ENCODE results near the gene POU2F1.
"Not testable (repeated sequence)": the region's sequence is repeated elsewhere in the genome, so short reads cannot be mapped to it uniquely, and the experiment has no call there.

POU2F1 gene

DNA sequence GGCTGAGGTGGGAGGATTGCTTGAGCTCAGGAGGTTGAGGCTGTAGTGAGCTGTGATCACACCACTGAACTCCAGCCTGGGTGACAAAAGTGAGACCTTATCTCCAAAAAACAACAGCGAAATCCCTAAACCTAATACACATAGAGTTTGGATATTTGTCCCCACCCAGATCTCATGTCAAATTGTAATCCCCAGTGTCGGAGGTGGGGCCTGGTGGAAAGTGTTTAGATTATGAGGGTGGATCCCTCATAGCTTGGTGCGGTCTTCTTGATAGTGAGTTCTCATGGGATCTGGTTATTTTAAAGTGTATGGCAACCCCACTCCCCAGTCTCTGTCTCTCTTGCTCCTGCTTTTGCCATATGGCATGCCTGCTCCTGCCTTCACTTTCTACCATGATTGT lies 94.0 kb downstream of the POU2F1 start:
- no peak overlapping the region for H3K4me3 ChIP-seq (ENCODE audit: low read depth, low read length)
- TF ChIP-seq, protein P1, sequence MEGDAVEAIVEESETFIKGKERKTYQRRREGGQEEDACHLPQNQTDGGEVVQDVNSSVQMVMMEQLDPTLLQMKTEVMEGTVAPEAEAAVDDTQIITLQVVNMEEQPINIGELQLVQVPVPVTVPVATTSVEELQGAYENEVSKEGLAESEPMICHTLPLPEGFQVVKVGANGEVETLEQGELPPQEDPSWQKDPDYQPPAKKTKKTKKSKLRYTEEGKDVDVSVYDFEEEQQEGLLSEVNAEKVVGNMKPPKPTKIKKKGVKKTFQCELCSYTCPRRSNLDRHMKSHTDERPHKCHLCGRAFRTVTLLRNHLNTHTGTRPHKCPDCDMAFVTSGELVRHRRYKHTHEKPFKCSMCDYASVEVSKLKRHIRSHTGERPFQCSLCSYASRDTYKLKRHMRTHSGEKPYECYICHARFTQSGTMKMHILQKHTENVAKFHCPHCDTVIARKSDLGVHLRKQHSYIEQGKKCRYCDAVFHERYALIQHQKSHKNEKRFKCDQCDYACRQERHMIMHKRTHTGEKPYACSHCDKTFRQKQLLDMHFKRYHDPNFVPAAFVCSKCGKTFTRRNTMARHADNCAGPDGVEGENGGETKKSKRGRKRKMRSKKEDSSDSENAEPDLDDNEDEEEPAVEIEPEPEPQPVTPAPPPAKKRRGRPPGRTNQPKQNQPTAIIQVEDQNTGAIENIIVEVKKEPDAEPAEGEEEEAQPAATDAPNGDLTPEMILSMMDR (IDR thresholded peaks at IDR 0.05; ENCODE audit: low read depth, low read length): no peak
- DNase-seq (ENCODE audit: low read depth, low spot score): no peak
- in situ Hi-C loops (cut with HindIII; ENCODE audit: low sequenced_read_pairs): no loop called here

DNA sequence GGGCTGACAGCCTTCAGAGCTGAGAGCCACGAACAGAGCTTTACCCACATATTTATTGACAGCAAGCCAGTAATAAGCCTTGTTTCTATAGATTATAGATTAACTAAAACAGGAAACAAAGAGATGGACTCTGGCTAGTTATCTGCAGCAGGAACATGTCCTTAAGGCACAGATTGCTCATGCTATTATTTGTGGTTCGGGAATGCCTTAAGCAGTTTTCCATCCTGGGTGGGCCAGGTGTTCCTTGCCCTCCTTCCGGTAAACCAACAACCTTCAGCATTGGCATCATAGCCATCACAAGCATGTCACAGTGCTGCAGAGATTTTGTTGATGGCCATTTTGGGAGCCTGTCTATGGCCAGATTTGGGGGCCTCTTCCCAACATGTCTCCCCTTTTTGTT lies 96.8 kb downstream of the POU2F1 start:
- in situ Hi-C loops (cut with HindIII; ENCODE audit: low sequenced_read_pairs): no loop called here
- TF ChIP-seq, protein P1 (IDR thresholded peaks at IDR 0.05; ENCODE audit: low read depth, low read length): no peak
- no peak overlapping the region for H3K4me3 ChIP-seq (ENCODE audit: low read depth, low read length)
- DNase-seq (ENCODE audit: low read depth, low spot score): no peak

DNA sequence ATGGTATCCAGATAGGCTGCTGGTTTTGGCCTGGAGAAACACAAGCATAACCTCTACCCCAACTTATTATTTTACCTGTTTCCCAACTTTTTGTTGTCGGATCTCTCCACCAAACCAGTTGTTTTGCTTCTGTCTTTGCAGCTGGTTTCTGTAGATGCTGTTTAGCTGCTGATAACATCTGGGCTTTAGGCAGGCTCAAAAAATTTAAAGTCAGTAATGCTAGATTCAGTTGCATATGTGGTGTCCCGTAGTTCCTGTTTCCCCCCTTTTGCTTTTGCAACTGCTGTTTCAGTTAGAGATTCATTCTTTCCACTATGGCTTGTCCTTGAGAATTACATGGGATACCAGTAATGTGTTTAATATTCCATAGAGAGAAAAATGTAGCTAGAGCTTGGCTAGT lies 98.5 kb downstream of the POU2F1 start:
- DNase-seq (ENCODE audit: low read depth, low spot score); H3K4me3 ChIP-seq (ENCODE audit: low read depth, low read length); in situ Hi-C loops (cut with HindIII; ENCODE audit: low sequenced_read_pairs): not testable (repeated sequence)

- DNase-seq (ENCODE audit: low read depth, low spot score): no peak
- no peak overlapping the region for H3K4me3 ChIP-seq (ENCODE audit: low read depth, low read length)
- in situ Hi-C loops (cut with HindIII; ENCODE audit: low sequenced_read_pairs): no loop called here
- TF ChIP-seq, protein P1 (IDR thresholded peaks at IDR 0.05; ENCODE audit: low read depth, low read length): no peak
Observed at GRCh38 chr1:167322483-167322882, 101.8 kb downstream of the POU2F1 start.

DNA sequence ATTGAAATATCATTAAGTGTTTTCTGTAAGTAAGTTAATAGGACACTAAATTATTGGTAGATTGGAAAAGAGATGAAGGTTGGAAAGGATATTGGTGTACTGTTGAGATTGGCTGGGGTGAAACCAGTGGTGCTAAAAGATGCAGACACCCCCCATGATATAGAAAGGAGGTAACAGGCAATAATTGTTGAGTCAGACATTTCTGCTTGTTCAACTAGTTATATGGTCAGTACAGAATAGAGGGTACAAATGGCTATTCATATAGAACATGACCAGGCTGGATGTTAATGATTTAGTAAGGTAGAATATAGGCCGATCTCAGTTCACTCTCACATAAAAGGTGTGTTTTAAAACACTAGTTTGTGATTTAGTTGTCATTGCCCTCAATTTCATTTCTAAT lies 104.5 kb downstream of the POU2F1 start:
- in situ Hi-C loops (cut with HindIII; ENCODE audit: low sequenced_read_pairs): no loop called here
- DNase-seq (ENCODE audit: low read depth, low spot score): no peak
- TF ChIP-seq, protein P1 (IDR thresholded peaks at IDR 0.05; ENCODE audit: low read depth, low read length): no peak
- no peak overlapping the region for H3K4me3 ChIP-seq (ENCODE audit: low read depth, low read length)

GRCh38 chr1:167328306-167328815 lies 107.7 kb downstream of the POU2F1 start:
- H3K4me3 ChIP-seq (ENCODE audit: low read depth, low read length): no peak overlapping the region
- in situ Hi-C loops (cut with HindIII; ENCODE audit: low sequenced_read_pairs): no loop called here
- DNase-seq (ENCODE audit: low read depth, low spot score): no peak
- TF ChIP-seq, protein P1 (IDR thresholded peaks at IDR 0.05; ENCODE audit: low read depth, low read length): no peak

GRCh38 chr1:167328816-167329483 lies 108.3 kb downstream of the POU2F1 start:
- TF ChIP-seq, protein P1 (IDR thresholded peaks at IDR 0.05; ENCODE audit: low read depth, low read length): no peak
- no peak for DNase-seq (ENCODE audit: low read depth, low spot score)
- H3K4me3 ChIP-seq (ENCODE audit: low read depth, low read length): no peak overlapping the region
- in situ Hi-C loops (cut with HindIII; ENCODE audit: low sequenced_read_pairs): no loop called here

Data from astrocyte of the spinal cord (primary cell).